Mucosa of stomach (tissue), 1 donor: ENCODE results near the gene AKR7A3.

Experiments used
- H3K27me3 ChIP-seq: one replicate; pipeline ENCODE4 v1.7.0; 2013; ENCODE audit warnings: mild to moderate bottlenecking, low read length; ENCODE audit not compliant: control insufficient read depth, insufficient read depth
- H3K36me3 ChIP-seq: one replicate; pipeline ENCODE4 v1.7.0; 2013; ENCODE audit warnings: low read length; ENCODE audit not compliant: control insufficient read depth, insufficient read depth
- H3K4me1 ChIP-seq: one replicate; pipeline ENCODE4 v1.7.0; 2013; ENCODE audit warnings: mild to moderate bottlenecking, low read length; ENCODE audit not compliant: control insufficient read depth, insufficient read depth
- H3K4me3 ChIP-seq: one replicate; pipeline ENCODE4 v1.7.0; 2013; ENCODE audit warnings: low read length
- H3K9ac ChIP-seq: one replicate; pipeline ENCODE4 v1.7.0; 2013; ENCODE audit warnings: mild to moderate bottlenecking, low read length, moderate library complexity
- H3K9me3 ChIP-seq: one replicate; pipeline ENCODE4 v1.7.0; 2013; ENCODE audit warnings: mild to moderate bottlenecking, low read length, moderate library complexity; ENCODE audit not compliant: control insufficient read depth
- donor health status: Pancreatic carcinoma.

Gene AKR7A3

GRCh38 chr1:19327736-19328135 is 39.2 kb upstream of the AKR7A3 start:
- Histone ChIP-seq H3K4me3 (no peak overlapping the region), H3K9ac (no peak overlapping the region), H3K36me3 (peaks cover 8% of the 10 kb centered on the region), H3K4me1 (no peaks in the 10 kb centered on the region), H3K9me3 (no peaks in the 10 kb centered on the region), H3K27me3 (no peaks in the 10 kb centered on the region)

- H3K4me1 ChIP-seq: no peaks in the 10 kb centered on the region
- no peak overlapping the region for H3K4me3 ChIP-seq
- no peaks in the 10 kb centered on the region for H3K27me3 ChIP-seq
- H3K9me3 ChIP-seq: no peaks in the 10 kb centered on the region
- no peak overlapping the region for H3K9ac ChIP-seq
- peaks cover 8% of the 10 kb centered on the region for H3K36me3 ChIP-seq
Observed at GRCh38 chr1:19327301-19327700, 38.7 kb upstream of the AKR7A3 start.

DNA sequence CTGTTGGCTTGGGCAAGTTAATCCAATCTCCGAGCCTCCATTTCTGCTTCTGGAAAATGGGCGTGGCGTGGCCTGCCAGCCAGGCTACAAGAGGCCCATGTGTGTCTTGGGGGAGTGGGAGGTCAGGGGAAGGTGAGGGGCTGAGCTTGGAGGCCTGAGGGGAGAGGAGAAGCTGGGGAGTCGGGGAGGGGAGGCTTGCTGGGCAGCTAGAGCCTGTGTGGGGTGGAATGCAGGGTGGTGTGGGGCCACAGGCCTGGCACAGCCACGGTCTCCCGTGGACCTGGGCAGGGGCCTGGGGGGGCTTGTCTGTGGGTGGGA is 38.1 kb upstream of the AKR7A3 start:
- peaks cover 8% of the 10 kb centered on the region for H3K36me3 ChIP-seq
- H3K9ac ChIP-seq: no peak overlapping the region
- H3K4me3 ChIP-seq: no peak overlapping the region
- no peaks in the 10 kb centered on the region for H3K4me1 ChIP-seq
- H3K9me3 ChIP-seq: no peaks in the 10 kb centered on the region
- no peaks in the 10 kb centered on the region for H3K27me3 ChIP-seq

DNA sequence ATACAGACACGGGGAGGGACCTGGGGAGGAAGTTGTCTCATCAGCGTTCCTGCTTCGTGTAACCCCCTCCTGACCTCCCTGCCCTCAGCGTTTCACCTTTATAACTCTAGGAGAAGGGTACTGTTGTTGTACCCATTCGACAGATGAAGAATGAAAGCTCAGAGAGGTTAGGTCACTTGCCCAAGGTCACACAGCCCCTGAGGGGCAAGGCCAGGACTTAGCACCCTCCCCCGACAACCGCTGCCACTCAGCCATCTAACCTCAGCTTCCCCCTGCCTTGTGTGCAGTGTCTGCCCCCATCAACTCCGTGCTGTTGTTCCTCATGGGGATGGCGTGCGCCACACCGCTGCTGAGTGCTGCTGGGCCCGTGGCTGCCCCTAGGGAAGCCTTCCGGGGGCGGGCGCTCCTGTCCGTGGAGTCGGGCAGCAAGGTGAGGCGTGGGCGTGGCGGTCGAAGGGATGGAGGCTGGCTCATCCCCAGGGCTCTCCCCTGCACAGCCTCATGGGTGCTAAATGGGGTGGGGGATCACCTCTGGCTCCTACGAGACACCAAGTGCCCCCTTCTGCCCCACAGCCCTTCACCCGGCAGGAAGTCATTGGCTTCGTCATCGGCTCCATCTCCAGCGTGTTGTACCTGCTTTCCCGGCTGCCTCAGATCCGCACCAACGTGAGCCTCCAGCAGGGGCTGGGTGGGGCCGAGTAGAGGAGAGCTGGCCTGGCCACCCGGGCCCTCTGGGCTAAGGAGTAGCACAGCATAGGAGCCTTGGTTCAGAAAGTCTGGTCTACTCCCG is 37.6 kb upstream of the AKR7A3 start:
- Histone ChIP-seq H3K9ac (no peak overlapping the region), H3K27me3 (no peaks in the 10 kb centered on the region), H3K4me3 (no peak overlapping the region), H3K9me3 (no peaks in the 10 kb centered on the region), H3K4me1 (no peaks in the 10 kb centered on the region), H3K36me3 (peaks cover 8% of the 10 kb centered on the region)

DNA sequence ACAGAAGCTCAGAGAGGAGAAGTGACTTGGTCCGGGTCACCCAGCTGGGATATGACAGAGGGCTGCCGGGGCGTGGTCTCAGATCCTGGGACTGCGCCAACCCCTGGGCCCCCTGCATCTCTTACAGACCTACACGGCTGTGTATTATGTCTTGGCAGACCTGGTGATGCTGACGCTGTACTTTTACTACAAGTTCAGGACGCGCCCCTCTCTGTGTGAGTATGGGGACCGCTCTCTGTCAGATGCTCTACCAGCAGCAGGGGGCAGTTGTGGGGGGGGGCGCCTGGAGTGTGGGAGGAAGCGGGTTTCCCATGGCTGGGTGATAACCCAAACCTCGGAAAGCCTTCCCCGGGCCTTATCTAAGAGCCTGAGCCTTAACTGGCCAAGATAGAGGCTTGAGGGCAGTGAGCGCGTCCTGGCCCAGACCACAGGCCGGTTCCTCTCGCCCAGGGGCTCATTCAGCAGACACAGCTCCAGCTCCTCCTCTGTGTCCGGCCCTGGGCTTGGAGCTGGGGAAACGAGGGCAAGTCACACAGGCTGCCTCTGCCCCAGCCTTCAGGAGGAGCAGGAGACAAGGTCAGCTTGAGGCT is 36.9 kb upstream of the AKR7A3 start:
- no peaks in the 10 kb centered on the region for H3K27me3 ChIP-seq
- H3K4me3 ChIP-seq: no peak overlapping the region
- no peaks in the 10 kb centered on the region for H3K9me3 ChIP-seq
- peaks cover 8% of the 10 kb centered on the region for H3K36me3 ChIP-seq
- no peak overlapping the region for H3K9ac ChIP-seq
- H3K4me1 ChIP-seq: no peaks in the 10 kb centered on the region

DNA sequence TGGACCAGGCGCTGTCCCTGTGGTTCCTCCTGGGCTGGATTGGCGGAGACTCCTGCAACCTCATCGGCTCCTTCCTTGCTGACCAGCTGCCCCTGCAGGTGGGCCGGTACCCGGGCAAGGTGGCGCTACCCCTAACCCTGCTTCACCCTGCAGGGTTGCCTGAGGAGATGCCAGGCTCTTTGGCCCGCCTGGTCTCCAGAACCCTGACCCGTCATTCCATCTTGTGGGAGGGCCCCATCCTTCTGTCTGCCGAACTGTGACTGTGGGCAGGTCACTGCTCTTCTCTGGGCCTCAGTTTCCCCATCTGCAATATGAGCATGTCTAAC is 36.1 kb upstream of the AKR7A3 start:
- Histone ChIP-seq H3K4me3 (no peak overlapping the region), H3K9me3 (no peaks in the 10 kb centered on the region), H3K27me3 (no peaks in the 10 kb centered on the region), H3K36me3 (peaks cover 8% of the 10 kb centered on the region), H3K4me1 (no peaks in the 10 kb centered on the region), H3K9ac (no peak overlapping the region)

DNA sequence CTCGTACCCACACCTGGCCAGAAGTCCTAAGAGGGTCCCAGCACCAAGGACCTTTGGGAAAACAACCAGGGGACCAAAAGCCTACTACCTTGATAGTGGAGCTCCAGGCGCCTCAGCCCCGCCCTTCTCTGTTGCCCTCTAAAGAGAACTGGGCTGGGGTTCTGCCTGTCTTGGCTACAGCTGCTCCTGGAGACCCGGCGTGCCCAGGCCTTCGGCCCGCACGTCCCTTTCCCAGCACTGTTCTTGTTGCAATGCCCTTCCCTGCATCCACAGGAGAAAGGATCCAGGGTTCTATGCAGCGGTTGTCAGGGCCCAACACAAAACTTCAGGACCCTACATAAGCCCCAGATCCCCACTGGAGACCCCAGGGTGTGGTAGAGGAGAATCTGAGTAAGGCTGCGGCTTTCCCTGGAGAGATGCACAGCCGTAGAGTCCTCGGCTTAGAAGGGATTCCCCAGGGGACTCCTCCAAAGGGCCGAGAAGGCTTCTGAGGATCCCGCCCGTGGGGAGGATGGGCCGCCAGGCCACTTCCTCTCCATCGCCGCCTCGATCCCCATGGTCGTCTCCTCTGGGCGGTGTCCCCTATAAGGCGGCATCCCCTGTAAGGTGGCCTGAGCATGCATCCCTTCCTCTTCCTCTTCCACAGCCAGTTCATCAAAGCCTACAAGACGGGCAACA is 35.6 kb upstream of the AKR7A3 start:
- Histone ChIP-seq H3K9me3 (no peaks in the 10 kb centered on the region), H3K4me3 (no peak overlapping the region), H3K36me3 (peaks cover 8% of the 10 kb centered on the region), H3K9ac (no peak overlapping the region), H3K27me3 (no peaks in the 10 kb centered on the region), H3K4me1 (no peaks in the 10 kb centered on the region)

- H3K36me3 ChIP-seq: peaks cover 8% of the 10 kb centered on the region
- no peak overlapping the region for H3K9ac ChIP-seq
- H3K27me3 ChIP-seq: no peaks in the 10 kb centered on the region
- H3K4me3 ChIP-seq: no peak overlapping the region
- no peaks in the 10 kb centered on the region for H3K4me1 ChIP-seq
- H3K9me3 ChIP-seq: no peaks in the 10 kb centered on the region
Observed at GRCh38 chr1:19322481-19322880, 33.9 kb upstream of the AKR7A3 start.

DNA sequence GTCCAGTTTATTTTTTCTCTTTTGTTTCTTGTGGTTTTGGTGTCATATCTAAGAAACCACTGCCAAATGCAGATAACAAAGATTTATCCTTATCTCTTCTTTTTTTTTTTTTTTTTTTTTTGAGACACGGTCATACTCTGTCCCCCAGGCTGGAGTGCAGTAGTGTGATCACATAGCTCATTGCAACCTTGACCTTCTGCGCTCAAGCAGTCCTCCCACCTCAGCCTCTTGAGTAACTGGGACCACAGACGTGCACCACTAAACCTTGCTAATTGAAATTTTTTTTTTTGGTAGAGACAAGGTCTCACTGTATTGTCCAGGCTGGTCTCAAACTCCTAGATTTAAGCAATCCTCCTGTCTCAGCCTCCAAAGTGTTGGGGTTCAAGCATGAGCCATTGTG is 32.5 kb upstream of the AKR7A3 start:
- Histone ChIP-seq H3K9me3 (no peaks in the 10 kb centered on the region), H3K9ac (no peak overlapping the region), H3K36me3 (peaks cover 8% of the 10 kb centered on the region), H3K27me3 (no peaks in the 10 kb centered on the region), H3K4me3 (no peak overlapping the region), H3K4me1 (no peaks in the 10 kb centered on the region)

- no peaks in the 10 kb centered on the region for H3K9me3 ChIP-seq
- peaks cover 6% of the 10 kb centered on the region for H3K36me3 ChIP-seq
- no peaks in the 10 kb centered on the region for H3K27me3 ChIP-seq
- H3K4me1 ChIP-seq: no peaks in the 10 kb centered on the region
- H3K4me3 ChIP-seq: no peak overlapping the region
- no peak overlapping the region for H3K9ac ChIP-seq
Observed at GRCh38 chr1:19319196-19319595, 30.6 kb upstream of the AKR7A3 start.

DNA sequence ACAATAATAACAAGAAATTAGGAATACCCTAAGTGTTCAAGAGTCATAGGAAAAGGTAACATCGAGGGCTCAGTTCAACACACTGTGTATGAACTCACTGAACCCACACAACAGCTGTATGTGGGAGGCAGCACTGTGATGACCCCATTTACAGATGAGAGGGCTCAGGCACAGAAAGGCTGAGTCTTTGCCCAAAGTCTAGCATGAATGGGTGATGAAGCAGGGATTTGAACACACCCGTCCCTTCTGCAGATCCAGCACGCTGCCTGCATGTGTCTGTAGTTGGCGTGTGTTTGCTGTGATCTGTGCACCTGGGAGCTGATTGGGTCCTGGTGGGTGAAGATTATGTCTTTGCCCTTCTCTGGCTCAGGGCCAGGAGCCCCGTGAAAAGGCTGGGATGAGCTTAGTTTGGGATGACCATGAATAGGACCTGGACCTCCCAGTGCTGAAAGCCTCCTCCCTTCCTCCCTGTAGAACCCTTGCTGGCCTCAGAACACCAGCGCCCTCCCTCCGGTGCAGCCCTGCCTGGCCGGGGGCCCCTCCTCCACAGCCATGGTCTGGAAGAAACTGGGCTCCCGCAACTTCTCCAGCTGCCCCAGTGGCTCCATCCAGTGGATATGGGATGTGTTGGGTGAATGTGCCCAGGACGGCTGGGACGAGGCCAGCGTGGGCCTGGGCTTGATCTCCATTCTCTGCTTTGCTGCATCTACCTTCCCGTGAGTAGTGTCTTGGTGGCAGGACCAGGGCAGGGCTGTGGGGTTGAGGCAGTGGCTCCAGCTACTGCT is 28.7 kb upstream of the AKR7A3 start:
- Histone ChIP-seq H3K4me1 (peaks cover 15% of the 10 kb centered on the region), H3K9me3 (no peaks in the 10 kb centered on the region), H3K27me3 (no peaks in the 10 kb centered on the region), H3K36me3 (no peaks in the 10 kb centered on the region), H3K9ac (no peak overlapping the region), H3K4me3 (no peak overlapping the region)
